Measurements from ENCODE around the gene NUDT3.

GRCh38 chr6:34288581-34288980 is 103.9 kb downstream of the NUDT3 start:
- TF ChIP-seq CTCF (IDR thresholded peaks at IDR 0.05; ENCODE audit: low read length) = no peak
- TF ChIP-seq EZH2 (IDR thresholded peaks at IDR 0.05; ENCODE audit: borderline replicate concordance, low read length) = no peak

Measured in OCI-LY1 (cell line).